ENCODE data around the gene AKNA. TPM values are rescaled to one million over a fixed set of nuclear protein-coding genes. Genes with fewer than 3 reads are reported as not detected.

Gene AKNA
- total RNA-seq, 1 donor = 27.9 TPM

DNA sequence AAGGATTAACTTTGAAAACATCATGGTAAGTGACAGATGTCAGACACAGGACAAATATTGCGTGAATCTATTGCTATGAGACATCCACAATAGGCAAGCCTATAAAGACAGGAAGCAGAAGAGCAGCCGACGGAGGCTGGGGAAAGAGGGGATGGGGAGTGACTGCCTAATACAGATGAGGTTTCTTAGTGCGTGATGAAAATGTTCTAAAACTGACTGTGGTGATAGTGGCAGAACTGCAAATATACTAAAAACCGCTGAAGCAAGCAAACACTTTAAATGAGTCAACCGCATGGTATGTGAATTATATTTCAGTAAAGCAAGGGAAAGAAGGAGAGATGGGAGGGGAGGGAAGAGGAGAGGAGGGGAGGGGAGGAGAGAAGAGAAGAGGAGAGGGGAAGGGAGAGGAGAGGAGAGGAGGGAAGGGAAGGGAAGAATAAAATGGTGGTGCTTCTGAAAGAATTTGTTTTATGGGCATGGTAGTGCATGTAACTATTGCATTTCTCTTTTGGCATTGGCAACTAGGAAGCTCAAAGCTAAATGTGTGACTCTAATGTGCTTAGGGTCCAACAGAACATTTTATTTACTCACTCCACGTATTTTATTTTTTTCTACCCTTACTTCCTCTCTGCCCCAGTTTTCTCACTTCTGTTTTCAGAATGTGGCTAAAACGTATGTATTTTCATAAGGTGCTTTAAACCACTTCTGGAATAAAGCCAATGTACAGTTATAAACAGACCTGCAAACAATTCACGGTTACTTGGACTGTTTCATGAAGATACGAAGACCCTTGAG lies 21.3 kb downstream of the AKNA start:
- TF ChIP-seq, protein P1, sequence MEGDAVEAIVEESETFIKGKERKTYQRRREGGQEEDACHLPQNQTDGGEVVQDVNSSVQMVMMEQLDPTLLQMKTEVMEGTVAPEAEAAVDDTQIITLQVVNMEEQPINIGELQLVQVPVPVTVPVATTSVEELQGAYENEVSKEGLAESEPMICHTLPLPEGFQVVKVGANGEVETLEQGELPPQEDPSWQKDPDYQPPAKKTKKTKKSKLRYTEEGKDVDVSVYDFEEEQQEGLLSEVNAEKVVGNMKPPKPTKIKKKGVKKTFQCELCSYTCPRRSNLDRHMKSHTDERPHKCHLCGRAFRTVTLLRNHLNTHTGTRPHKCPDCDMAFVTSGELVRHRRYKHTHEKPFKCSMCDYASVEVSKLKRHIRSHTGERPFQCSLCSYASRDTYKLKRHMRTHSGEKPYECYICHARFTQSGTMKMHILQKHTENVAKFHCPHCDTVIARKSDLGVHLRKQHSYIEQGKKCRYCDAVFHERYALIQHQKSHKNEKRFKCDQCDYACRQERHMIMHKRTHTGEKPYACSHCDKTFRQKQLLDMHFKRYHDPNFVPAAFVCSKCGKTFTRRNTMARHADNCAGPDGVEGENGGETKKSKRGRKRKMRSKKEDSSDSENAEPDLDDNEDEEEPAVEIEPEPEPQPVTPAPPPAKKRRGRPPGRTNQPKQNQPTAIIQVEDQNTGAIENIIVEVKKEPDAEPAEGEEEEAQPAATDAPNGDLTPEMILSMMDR (IDR thresholded peaks at IDR 0.05; ENCODE audit: extremely low read depth, low read depth, low read length) = no peak
- Histone ChIP-seq H3K4me3 (ENCODE audit: insufficient read depth, low read length) (no peak overlapping the region), H3K27ac (ENCODE audit: low read depth, low read length) (peak overlapping the region; percentile 67), H3K36me3 (ENCODE audit: insufficient read depth, low read length) (peaks cover 20% of the 10 kb centered on the region), H3K4me2 (ENCODE audit: insufficient read depth, low read length) (peak overlapping the region; percentile 37), H3K79me2 (ENCODE audit: insufficient read depth, low read length) (no peaks in the 10 kb centered on the region), H3K9me3 (ENCODE audit: low read depth, low read length) (no peaks in the 10 kb centered on the region), H2AFZ (ENCODE audit: low read length) (no peak overlapping the region), H4K20me1 (ENCODE audit: insufficient read depth, low read length) (no peaks in the 10 kb centered on the region), H3K27me3 (ENCODE audit: insufficient read depth, low read length) (no peaks in the 10 kb centered on the region), H3K4me1 (ENCODE audit: insufficient read depth, low read length) (peaks cover 30% of the 10 kb centered on the region)
- peak; percentile 96 for DNase-seq (ENCODE audit: insufficient read length, low spot score, missing footprints)

- H4K20me1 ChIP-seq (ENCODE audit: insufficient read depth, low read length) = no peaks in the 10 kb centered on the region
- H3K79me2 ChIP-seq (ENCODE audit: insufficient read depth, low read length) = no peaks in the 10 kb centered on the region
- no peak overlapping the region for H3K4me3 ChIP-seq (ENCODE audit: insufficient read depth, low read length)
- peaks cover 30% of the 10 kb centered on the region for H3K4me1 ChIP-seq (ENCODE audit: insufficient read depth, low read length)
- no peaks in the 10 kb centered on the region for H3K27me3 ChIP-seq (ENCODE audit: insufficient read depth, low read length)
- no peak overlapping the region for H2AFZ ChIP-seq (ENCODE audit: low read length)
- H3K36me3 ChIP-seq (ENCODE audit: insufficient read depth, low read length) = peaks cover 32% of the 10 kb centered on the region
- TF ChIP-seq, protein P1 (IDR thresholded peaks at IDR 0.05; ENCODE audit: extremely low read depth, low read depth, low read length) = no peak
- DNase-seq (ENCODE audit: insufficient read length, low spot score, missing footprints) = no peak
- no peak overlapping the region for H3K4me2 ChIP-seq (ENCODE audit: insufficient read depth, low read length)
- H3K27ac ChIP-seq (ENCODE audit: low read depth, low read length) = no peak overlapping the region
- H3K9me3 ChIP-seq (ENCODE audit: low read depth, low read length) = no peaks in the 10 kb centered on the region
Observed at GRCh38 chr9:114365194-114365593, 22.6 kb downstream of the AKNA start.

GRCh38 chr9:114364134-114365041 lies 23.4 kb downstream of the AKNA start:
- H4K20me1 ChIP-seq (ENCODE audit: insufficient read depth, low read length) = no peaks in the 10 kb centered on the region
- H3K9me3 ChIP-seq (ENCODE audit: low read depth, low read length) = no peaks in the 10 kb centered on the region
- peaks cover 39% of the 10 kb centered on the region for H3K36me3 ChIP-seq (ENCODE audit: insufficient read depth, low read length)
- no peak overlapping the region for H2AFZ ChIP-seq (ENCODE audit: low read length)
- TF ChIP-seq, protein P1 (IDR thresholded peaks at IDR 0.05; ENCODE audit: extremely low read depth, low read depth, low read length) = no peak
- no peaks in the 10 kb centered on the region for H3K27me3 ChIP-seq (ENCODE audit: insufficient read depth, low read length)
- no peaks in the 10 kb centered on the region for H3K79me2 ChIP-seq (ENCODE audit: insufficient read depth, low read length)
- H3K4me3 ChIP-seq (ENCODE audit: insufficient read depth, low read length) = no peak overlapping the region
- peak overlapping the region; percentile 90 for H3K27ac ChIP-seq (ENCODE audit: low read depth, low read length)
- H3K4me2 ChIP-seq (ENCODE audit: insufficient read depth, low read length) = peak overlapping the region; percentile 60
- peak; percentile 84 for DNase-seq (ENCODE audit: insufficient read length, low spot score, missing footprints)
- peaks cover 30% of the 10 kb centered on the region for H3K4me1 ChIP-seq (ENCODE audit: insufficient read depth, low read length)

- no peaks in the 10 kb centered on the region for H3K79me2 ChIP-seq (ENCODE audit: insufficient read depth, low read length)
- no peaks in the 10 kb centered on the region for H3K27me3 ChIP-seq (ENCODE audit: insufficient read depth, low read length)
- H3K27ac ChIP-seq (ENCODE audit: low read depth, low read length) = peak overlapping the region; percentile 47
Observed at GRCh38 chr9:114363424-114363823, 24.4 kb downstream of the AKNA start.

More at GRCh38 chr9:114363424-114363823, 24.4 kb downstream of the AKNA start:
- Histone ChIP-seq H3K36me3 (ENCODE audit: insufficient read depth, low read length) (peaks cover 49% of the 10 kb centered on the region), H3K4me2 (ENCODE audit: insufficient read depth, low read length) (peak overlapping the region; percentile 4), H4K20me1 (ENCODE audit: insufficient read depth, low read length) (no peaks in the 10 kb centered on the region), H3K4me3 (ENCODE audit: insufficient read depth, low read length) (no peak overlapping the region), H2AFZ (ENCODE audit: low read length) (no peak overlapping the region), H3K9me3 (ENCODE audit: low read depth, low read length) (no peaks in the 10 kb centered on the region), H3K4me1 (ENCODE audit: insufficient read depth, low read length) (peaks cover 30% of the 10 kb centered on the region)
- TF ChIP-seq, protein P1 (IDR thresholded peaks at IDR 0.05; ENCODE audit: extremely low read depth, low read depth, low read length) = no peak
- no peak for DNase-seq (ENCODE audit: insufficient read length, low spot score, missing footprints)
